ENCODE data around the gene GNAL. TPM values are rescaled to one million over a fixed set of nuclear protein-coding genes. Genes with fewer than 3 reads are reported as not detected.

Gene GNAL
- total and polyA plus RNA-seq, 7 donors: 0.46 to 25.1 (median 13.2) TPM

DNA sequence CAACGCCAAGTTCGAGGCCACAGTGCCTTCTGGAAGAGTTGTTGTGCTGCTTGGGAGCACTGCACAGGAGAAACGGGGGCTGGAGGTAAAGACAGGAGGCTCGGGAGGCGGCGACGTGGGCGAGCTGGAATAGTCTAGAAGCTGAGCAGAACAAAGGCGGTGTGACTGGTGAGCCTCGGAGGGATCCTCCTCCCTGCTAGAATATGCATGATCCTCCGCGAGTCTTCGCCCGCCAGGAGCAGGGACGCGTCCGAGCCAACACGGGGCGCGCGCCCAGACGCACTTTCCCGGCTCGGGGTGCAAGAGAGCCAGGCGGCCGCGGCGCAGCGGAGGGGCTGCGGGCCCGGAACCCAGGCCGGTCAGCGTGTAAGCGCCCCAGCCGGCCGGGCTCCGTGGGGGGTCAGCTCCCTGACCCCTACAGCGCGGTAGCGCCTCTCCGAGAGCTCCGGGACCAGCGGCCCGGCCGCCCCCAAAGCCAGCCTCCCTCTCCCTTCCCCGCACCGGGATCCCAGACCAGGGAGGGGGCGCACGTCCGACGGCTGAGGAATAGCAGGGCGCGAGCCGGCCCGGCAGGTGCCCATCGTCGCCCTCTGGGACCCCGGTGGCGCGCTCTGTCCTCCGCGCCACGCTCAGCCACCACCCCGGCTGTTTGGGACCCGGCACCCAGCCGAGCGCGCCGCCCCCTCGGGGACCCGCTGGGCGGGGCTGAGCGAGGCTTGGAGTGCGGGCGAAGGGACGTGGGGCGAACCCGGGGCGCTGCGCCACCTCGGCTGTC, 62.5 kb downstream of the GNAL start:
- Histone ChIP-seq H3K4me3 (peak overlapping the region; percentile 28 to 51 (median 39)), H3K36me3 (no peaks in the 10 kb centered on the region), H3K27me3 (peaks cover 0 to 44% (median 12%) of the 10 kb centered on the region in 3 donors), H3K4me1 (peaks cover 0 to 19% (median 15%) of the 10 kb centered on the region in 4 donors), H3K9me3 (no peaks in the 10 kb centered on the region), H3K27ac (no peak overlapping the region)
- WGBS, 2 donors: 7 to 14% methylated on average over 81 of the region's 81 CpGs
- intact Hi-C loops (cut with DNase I): no loop called here
- DNase-seq: no peak
- no peak for TF ChIP-seq POLR2AphosphoS5 (IDR thresholded peaks at IDR 0.05)
- no peak for TF ChIP-seq POLR2A (IDR thresholded peaks at IDR 0.05)
- TF ChIP-seq, protein P1, sequence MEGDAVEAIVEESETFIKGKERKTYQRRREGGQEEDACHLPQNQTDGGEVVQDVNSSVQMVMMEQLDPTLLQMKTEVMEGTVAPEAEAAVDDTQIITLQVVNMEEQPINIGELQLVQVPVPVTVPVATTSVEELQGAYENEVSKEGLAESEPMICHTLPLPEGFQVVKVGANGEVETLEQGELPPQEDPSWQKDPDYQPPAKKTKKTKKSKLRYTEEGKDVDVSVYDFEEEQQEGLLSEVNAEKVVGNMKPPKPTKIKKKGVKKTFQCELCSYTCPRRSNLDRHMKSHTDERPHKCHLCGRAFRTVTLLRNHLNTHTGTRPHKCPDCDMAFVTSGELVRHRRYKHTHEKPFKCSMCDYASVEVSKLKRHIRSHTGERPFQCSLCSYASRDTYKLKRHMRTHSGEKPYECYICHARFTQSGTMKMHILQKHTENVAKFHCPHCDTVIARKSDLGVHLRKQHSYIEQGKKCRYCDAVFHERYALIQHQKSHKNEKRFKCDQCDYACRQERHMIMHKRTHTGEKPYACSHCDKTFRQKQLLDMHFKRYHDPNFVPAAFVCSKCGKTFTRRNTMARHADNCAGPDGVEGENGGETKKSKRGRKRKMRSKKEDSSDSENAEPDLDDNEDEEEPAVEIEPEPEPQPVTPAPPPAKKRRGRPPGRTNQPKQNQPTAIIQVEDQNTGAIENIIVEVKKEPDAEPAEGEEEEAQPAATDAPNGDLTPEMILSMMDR (IDR thresholded peaks at IDR 0.05): no peak
- no peak for TF ChIP-seq EP300 (IDR thresholded peaks at IDR 0.05)

DNA sequence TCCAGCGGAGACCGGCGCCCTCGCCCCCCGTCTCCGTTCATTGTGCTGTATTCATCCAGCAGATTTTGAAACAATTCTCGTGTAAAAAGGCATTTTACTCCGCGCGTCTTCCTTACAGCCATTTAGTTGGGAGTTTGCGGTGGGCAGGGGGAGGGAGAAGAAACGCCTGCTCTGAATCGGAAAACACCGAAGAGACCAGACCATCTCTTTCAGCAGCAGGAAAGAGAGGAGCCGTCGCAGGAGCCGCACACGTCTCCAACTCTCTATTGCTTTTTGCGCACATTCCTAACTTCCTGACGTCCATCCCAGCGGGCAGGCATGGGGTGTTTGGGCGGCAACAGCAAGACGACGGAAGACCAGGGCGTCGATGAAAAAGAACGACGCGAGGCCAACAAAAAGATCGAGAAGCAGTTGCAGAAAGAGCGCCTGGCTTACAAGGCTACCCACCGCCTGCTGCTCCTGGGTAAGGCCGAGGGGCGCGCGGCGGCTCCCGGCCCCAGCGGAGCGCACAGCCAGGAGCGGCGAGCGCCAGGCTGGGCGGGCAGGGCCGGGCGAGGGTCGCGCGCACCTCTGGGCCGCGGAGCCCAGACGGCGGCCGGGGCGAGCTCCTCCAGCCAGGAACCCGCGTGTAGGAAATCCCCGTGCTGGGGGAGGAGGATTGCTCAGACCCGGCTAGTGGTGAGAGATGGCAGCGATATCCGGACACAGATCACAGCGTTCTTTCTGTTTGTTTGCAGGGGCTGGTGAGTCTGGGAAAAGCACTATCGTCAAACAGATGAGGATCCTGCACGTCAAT, 63.2 kb downstream of the GNAL start:
- Histone ChIP-seq H3K27me3 (peaks cover 0 to 36% (median 12%) of the 10 kb centered on the region in 3 donors), H3K27ac (no peak overlapping the region), H3K4me1 (peaks cover 0 to 19% (median 15%) of the 10 kb centered on the region in 4 donors), H3K36me3 (no peaks in the 10 kb centered on the region), H3K9me3 (no peaks in the 10 kb centered on the region), H3K4me3 (peak overlapping the region; percentile 28 to 51 (median 39))
- intact Hi-C loops (cut with DNase I): no loop called here
- 2 to 8% methylated on average over 64 of the region's 64 CpGs for WGBS, 2 donors
- TF ChIP-seq, protein P1 (IDR thresholded peaks at IDR 0.05): no peak
- TF ChIP-seq POLR2A (IDR thresholded peaks at IDR 0.05): no peak
- DNase-seq: no peak

DNA sequence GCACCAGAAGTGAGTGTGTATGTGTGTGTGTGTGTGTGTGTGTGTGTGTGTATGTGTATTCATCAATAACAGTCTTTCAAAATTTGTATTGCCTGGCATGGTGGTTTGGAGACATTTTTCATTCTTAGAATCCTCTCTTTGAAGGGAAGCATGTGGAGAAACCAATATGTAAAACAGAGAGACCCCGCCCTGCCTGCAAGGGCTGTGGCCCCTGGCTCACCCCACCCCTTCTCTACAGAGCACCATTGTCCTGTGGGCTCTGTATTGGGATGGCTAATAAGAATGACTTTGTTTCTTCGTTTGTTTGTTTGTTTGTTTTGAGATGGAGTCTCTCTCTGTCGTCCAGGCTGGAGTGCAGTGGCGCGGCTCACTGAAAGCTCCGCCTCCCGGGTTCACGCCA, 65.9 kb downstream of the GNAL start:
- 83 to 85% methylated on average over 8 of the region's 8 CpGs for WGBS, 2 donors
- TF ChIP-seq POLR2AphosphoS5 (IDR thresholded peaks at IDR 0.05) (no peak), EP300 (IDR thresholded peaks at IDR 0.05) (no peak), POLR2A (IDR thresholded peaks at IDR 0.05) (no peak)
- TF ChIP-seq, protein P1 (IDR thresholded peaks at IDR 0.05): no peak
- peaks cover 0 to 19% (median 15%) of the 10 kb centered on the region in 4 donors for H3K4me1 ChIP-seq
- no peaks in the 10 kb centered on the region for H3K9me3 ChIP-seq
- H3K36me3 ChIP-seq: no peaks in the 10 kb centered on the region
- no peak overlapping the region for H3K4me3 ChIP-seq
- intact Hi-C loops (cut with DNase I): no loop called here
- DNase-seq: no peak
- H3K27me3 ChIP-seq: peaks cover 0 to 21% (median 9%) of the 10 kb centered on the region in 3 donors
- no peak overlapping the region for H3K27ac ChIP-seq

DNA sequence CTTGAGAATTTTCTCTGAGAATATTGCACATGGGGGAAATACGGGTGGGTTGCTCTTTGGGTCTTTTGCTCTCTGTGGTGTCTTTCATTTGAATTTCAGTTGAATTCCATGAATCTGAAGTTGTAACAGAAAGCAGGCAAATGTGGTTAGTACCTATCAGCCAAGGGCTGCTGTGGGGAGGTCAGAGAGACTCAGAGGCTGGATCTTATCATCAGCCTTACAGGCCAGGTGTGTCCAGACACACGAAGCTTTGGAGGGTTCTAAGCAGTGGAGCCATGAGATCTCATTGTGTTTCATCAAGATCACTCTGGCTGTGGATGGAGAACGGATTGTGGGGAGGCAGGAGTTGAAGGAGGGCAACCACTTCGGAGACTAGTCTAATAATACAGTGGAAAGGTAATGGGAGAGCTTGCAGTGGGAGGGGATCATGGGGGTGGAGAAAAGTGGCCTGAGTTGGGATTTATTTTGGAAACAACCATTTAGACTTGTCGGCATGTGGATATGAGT, 68.1 kb downstream of the GNAL start:
- TF ChIP-seq EP300 (IDR thresholded peaks at IDR 0.05): no peak
- TF ChIP-seq POLR2AphosphoS5 (IDR thresholded peaks at IDR 0.05): no peak
- no peak for TF ChIP-seq POLR2A (IDR thresholded peaks at IDR 0.05)
- TF ChIP-seq, protein P1 (IDR thresholded peaks at IDR 0.05): no peak
- 78 to 82% methylated on average over 5 of the region's 5 CpGs for WGBS, 2 donors
- Histone ChIP-seq H3K27ac (no peak overlapping the region), H3K4me1 (peaks cover 0 to 8% (median 5%) of the 10 kb centered on the region in 4 donors), H3K9me3 (no peaks in the 10 kb centered on the region), H3K27me3 (no peaks in the 10 kb centered on the region), H3K4me3 (no peak overlapping the region), H3K36me3 (no peaks in the 10 kb centered on the region)
- DNase-seq: no peak
- intact Hi-C loops (cut with DNase I): no loop called here

All from sigmoid colon (tissue), 7 donors.